NCI-H69 (cell line): ENCODE results near the gene PLXNA2.

Experiments used
- DNase-seq: peaks from one replicate; lab custom pipeline; 2025; lab: John Stamatoyannopoulos, UW

Gene PLXNA2

GRCh38 chr1:207998691-207999090 lies 245.5 kb downstream of the PLXNA2 start:
- DNase-seq = no peak

DNA sequence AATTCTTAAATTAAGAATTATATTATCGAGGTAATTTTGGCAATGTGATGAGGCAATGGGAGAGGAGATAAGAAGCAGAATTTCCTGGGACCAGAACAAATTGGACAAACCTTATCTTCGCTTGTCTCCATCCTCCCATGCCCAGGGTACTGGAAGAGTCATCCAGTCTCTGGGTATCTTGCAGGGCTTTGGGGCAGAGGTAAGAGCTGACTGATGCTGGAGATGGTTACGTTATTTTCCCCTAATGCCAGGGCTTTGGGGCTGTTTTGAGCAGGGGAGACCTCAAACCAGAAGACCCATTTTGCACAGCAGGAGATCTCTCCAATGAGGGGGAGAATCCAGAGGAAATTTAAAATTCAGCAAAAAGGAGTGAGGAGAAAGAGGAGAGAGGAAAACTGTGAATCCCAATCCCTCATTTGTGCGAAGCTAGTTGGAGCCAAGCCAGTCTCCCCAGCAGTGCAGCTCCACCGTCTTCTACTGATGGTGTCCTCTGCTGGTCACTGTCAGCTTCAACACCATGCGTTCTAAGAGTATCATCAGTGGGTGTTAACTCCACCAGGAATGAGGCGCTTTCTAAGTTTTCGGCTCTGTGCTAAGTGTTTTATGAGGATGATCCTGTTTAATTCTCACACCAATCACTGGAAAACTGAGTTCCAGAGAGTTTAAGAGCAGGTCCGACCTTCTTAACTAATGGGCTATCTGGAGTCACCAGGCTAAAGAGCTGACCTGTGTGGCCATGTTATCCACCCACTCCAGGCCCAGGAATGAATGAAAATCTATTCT lies 246.5 kb downstream of the PLXNA2 start:
- DNase-seq = peak; percentile 82

GRCh38 chr1:207996636-207997035 lies 247.5 kb downstream of the PLXNA2 start:
- no peak for DNase-seq

DNA sequence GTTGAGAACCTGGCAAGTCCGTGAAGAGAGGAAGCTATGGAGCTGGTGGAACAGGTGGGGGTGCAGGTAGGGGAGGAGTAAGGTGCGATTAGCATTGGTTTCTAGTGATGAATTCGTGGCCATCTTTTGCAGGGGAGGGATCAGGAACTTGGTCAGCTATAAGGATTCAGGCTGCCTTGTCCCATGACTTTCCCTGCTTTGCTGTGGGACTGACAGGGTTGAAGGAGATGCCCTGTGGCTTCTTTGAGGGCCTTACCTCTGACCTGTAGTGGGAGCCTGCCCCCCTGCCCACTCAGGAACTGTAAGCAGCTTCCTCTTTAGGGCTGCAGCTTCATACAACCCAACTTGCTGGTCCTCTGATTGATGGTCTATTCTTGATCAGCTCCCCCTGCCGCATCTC lies 248.6 kb downstream of the PLXNA2 start:
- DNase-seq = no peak

DNA sequence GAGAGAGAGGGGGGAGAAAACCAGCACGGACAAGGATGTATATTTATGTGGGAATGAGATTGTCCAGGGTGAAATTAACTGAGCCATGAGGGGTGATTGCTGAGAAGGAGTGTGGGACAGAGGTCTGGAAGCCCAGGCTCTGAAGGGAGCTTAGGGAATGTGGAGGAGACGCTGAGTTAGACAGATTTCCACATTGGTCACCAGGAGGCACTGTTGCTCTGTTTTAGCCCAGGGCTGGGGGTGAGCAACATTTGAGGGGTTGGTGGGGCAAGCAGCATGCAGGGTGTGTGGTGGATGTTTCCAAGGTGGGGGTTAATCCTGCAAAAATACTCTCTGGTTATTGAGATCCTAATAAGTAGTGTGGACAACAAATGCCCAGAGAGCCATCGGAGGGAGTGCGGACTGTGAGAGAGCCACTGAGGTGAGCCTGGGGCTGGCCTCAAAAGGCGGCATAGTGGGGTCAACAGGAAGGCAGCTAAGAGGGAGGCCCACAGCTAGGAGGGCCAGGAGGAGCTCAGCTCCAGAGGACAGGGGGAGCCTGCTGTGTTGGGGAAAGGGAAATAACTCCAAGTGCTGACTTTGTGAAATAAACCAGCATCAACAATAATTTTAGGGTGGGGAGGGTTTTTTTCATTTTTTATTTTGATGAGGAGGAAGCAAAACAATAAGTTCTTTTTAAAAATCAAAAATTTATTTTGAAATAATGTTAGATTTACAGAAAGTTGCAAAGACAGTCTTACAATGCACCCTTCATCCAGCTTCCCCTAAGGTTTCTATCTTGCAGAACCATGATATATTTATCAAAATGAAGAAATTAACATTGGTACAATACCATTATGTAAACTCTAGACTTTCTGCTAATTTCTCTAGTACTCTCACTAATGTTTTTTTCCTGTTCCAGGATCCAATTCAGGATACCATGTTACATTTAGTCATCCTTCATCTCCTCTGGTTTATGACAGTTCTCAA lies 250.4 kb downstream of the PLXNA2 start:
- DNase-seq = peak; percentile 14

DNA sequence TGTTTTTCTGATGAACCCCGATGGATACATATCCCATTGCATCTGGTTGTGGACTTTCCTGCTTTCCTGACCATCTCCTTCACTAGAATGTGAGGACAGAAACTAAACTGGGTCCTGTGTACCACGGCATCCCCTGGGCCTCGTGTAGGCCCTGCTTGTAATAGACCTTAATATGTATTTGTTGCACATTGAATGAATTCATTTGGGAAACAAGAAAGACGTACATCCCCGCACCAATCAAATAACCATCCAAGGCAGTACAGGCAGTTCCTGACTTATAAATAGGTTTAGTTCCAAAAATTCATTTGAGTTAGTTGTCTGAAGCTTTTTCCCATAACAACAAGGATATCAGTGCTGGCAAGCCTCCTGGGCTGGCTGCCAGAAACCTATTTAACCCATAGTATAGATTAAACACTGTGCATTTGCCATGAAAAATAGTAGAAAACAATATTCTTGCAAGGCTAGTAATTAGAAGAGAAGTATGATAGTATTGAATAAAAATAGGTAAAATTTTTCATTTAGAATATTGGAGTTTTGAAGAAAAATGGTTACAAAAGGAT lies 251.4 kb downstream of the PLXNA2 start:
- DNase-seq = no peak

DNA sequence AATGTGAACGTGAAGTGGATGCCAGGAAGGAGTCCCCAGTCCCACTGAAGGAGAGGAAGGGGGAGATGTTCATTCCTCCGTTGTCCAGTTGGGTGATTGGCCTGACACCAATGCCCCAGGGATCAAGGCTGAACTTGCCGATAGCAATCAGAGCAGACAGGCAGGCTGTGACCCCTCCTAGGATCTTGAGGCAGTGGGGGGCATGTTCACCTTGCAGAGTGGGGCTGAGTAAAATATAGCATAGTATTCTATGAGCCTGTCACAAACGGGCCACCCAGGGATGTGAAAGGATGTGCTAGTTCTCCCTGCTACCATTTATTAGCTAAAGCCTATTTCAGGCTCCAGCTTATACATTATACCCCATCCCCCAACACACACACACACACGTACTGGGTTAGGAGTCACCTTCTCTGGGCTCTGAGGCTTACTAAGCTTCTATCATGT lies 252.6 kb downstream of the PLXNA2 start:
- peak; percentile 24 for DNase-seq

GRCh38 chr1:207990876-207991582 lies 253.2 kb downstream of the PLXNA2 start:
- DNase-seq = peak; percentile 81

- no peak for DNase-seq
Observed at GRCh38 chr1:207990455-207990854, 253.7 kb downstream of the PLXNA2 start.

GRCh38 chr1:207988326-207989165 lies 255.6 kb downstream of the PLXNA2 start:
- no peak for DNase-seq

DNA sequence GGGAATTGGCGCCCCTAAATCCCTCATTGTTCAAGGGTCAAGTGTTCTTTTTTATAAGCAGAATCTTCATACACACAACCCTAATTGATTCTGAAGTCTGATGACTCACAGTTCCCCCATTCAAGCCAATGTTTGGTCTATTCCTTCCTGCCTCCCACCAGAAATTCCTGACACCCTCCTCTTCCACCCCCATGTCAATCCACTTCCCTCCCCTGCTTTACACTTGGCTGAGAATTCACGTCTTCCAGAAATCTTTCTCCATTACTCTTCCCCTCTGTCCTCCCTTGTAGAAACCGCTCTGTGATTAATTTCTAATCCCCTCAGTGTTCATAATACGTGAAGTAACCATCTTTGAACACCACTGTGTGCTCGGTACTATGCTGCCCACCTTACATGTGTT lies 257.0 kb downstream of the PLXNA2 start:
- DNase-seq = no peak

GRCh38 chr1:207985996-207986395 lies 258.2 kb downstream of the PLXNA2 start:
- DNase-seq = no peak

DNA sequence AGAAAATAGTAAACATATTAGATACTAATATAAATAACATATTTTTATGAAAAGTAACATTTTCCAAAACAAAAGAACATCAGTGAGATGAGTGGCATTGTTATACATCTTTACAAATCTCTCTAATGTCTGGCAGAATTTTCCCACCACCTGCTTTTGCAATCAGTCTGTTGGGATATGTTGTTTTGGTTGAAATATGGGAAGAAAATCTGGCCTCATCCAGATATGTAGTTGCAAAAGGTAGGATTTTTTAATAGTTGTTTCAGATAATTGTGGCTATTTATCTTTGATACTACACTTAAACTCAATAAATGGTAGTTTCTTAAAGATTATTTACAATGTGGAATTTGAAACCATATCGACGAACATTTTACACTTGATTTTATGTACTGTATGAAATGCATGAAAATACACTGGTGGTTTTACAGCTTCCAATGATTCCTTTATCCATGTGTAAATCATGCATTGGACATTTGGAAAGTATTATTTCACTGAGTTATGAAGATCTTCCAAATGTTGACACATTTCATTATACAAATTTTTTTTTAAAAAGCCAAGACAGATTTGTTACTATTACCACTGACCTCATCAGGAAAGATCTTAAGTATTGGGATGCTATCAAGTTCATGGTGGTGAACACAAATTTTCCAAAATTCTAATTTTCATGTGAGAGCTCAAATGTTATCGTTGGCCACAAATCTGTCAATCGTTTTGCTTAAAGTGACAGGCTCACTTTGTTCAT lies 259.2 kb downstream of the PLXNA2 start:
- DNase-seq = no peak

- DNase-seq = no peak
Observed at GRCh38 chr1:207983044-207983635, 261.0 kb downstream of the PLXNA2 start.

DNA sequence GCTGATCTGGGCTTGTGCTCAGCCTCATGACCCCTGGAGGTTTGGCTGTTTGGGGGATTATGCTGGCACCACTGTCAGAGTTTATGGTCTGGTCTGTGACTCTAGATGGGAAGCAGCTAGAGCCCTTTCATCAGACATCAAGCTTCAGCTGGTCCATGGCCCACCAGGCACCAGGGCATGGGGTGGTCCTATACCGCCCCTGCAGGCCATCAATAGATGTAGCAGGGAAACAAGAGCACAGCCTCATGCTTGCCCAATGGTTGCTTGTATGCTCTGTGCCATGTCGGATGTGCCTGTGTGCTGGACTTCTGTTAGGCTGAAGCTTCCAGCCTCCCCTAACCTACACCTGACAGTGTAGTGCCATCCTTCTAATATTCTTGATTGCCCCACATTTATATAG lies 262.2 kb downstream of the PLXNA2 start:
- DNase-seq = peak; percentile 12

GRCh38 chr1:207978441-207978840 lies 265.7 kb downstream of the PLXNA2 start:
- no peak for DNase-seq

DNA sequence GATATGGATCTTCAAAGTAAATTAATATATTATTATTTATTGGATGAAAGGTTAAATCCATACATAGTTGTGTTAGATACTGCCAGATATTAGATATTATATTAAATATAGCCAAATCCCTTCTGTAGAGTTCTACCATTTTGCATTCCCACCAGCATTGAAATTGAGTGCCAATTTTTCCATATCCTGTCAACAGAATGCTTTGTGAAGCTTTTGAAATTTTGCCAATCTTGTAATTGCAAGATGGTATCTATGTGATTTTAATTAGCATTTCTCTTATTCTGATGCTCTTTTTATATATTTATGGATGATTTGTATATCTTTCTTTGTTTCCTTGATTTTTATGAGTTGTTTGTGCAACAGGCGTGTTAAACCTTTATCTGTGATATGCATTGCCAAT lies 266.3 kb downstream of the PLXNA2 start:
- no peak for DNase-seq

GRCh38 chr1:207973898-207974568 lies 270.2 kb downstream of the PLXNA2 start:
- no peak for DNase-seq

DNA sequence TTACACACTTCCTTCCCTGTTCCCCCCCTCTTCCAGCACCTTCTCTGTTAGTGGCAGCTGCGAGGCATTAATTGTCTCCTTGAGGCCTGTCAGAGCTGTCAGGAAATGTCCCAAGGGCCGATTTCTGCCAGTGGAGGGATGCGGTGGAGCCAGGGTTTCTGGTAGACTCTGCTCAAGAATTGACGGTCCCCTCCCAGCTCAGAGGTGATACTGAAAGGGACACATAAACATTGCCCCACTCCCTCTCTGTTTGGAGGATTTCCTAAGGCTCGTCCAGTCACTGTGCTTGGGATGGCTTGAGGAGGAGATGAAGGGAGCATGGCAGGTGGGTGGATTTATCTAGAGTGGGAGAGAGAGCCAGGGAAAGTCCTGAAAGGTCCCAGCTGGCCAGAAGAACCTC lies 271.8 kb downstream of the PLXNA2 start:
- DNase-seq = no peak
